ENCODE results near the gene DYNLL1.
"Not testable (repeated sequence)": the region's sequence is repeated elsewhere in the genome, so short reads cannot be mapped to it uniquely, and the experiment has no call there.

The DYNLL1 gene

GRCh38 chr12:120479458-120479857 lies 16.5 kb upstream of the DYNLL1 start:
- no peak for DNase-seq
- H3K4me1 ChIP-seq: peaks cover 0 to 4% (median 0%) of the 10 kb centered on the region in 4 donors
- no peak overlapping the region for H3K4me3 ChIP-seq
- TF ChIP-seq CTCF (IDR thresholded peaks at IDR 0.05): no peak
- no peak overlapping the region for H3K27ac ChIP-seq
- H3K27me3 ChIP-seq: no peaks in the 10 kb centered on the region
- intact Hi-C loops (cut with DNase I; ENCODE audit: low total_unique reads): no loop called here
- no peaks in the 10 kb centered on the region for H3K9me3 ChIP-seq
- H3K36me3 ChIP-seq: peaks cover 0 to 13% (median 0%) of the 10 kb centered on the region in 3 donors

- Histone ChIP-seq H3K27ac (no peak overlapping the region), H3K36me3 (peaks cover 0 to 13% (median 0%) of the 10 kb centered on the region in 3 donors)
These were observed 15.7 kb upstream of the DYNLL1 start for GRCh38 chr12:120480211-120480610.

DNA sequence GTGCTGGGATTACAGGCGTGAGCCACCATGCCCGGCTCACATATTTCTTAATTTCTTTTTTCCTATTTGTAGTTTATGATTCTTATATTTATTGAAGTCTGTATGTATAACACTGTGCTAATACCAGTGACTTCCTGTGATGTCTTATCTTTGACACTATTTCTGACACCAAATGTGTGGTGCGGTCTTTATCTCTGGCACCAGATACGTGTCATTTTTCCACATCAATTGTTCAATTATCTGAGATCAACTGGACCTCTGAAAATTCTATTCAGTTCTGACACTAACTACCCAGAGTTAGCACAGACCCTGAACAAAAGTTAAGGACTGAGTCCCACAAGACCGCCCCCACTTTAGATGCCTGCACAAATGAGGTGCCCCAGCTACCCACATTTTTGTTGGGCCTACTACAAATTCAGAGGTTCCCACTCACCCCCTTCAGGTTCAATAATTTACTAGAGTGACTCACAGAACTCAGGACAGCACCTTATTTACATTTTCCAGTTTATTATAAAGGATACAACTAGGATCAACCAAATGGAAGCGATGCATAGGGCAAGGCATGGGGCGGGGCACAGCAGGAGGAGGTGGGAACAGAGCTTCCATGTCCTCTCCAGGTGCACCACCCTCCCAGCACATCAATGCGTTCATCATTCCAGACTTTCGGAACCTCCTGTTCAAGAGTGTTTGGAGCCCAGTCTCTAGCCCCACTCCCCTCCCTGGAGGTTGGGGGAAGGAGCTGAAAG lies 14.7 kb upstream of the DYNLL1 start:
- Histone ChIP-seq H3K27me3 (no peaks in the 10 kb centered on the region), H3K9me3 (no peaks in the 10 kb centered on the region), H3K4me1 (no peaks in the 10 kb centered on the region), H3K36me3 (peaks cover 0 to 13% (median 0%) of the 10 kb centered on the region in 3 donors), H3K27ac (no peak overlapping the region), H3K4me3 (no peak overlapping the region)
- intact Hi-C loops (cut with DNase I; ENCODE audit: low total_unique reads): no loop called here
- DNase-seq: no peak
- no peak for TF ChIP-seq CTCF (IDR thresholded peaks at IDR 0.05)

More at GRCh38 chr12:120480211-120480610, 15.7 kb upstream of the DYNLL1 start:
- Histone ChIP-seq H3K9me3 (no peaks in the 10 kb centered on the region), H3K4me1 (no peaks in the 10 kb centered on the region), H3K27me3 (no peaks in the 10 kb centered on the region), H3K4me3 (no peak overlapping the region)
- no peak for TF ChIP-seq CTCF (IDR thresholded peaks at IDR 0.05)
- intact Hi-C loops (cut with DNase I; ENCODE audit: low total_unique reads): no loop called here
- DNase-seq: no peak

- no peak for DNase-seq
- H3K9me3 ChIP-seq: no peaks in the 10 kb centered on the region
- peaks cover 0 to 17% (median 0%) of the 10 kb centered on the region in 3 donors for H3K36me3 ChIP-seq
- H3K27ac ChIP-seq: no peak overlapping the region
- H3K27me3 ChIP-seq: no peaks in the 10 kb centered on the region
- intact Hi-C loops (cut with DNase I; ENCODE audit: low total_unique reads): no loop called here
- TF ChIP-seq CTCF (IDR thresholded peaks at IDR 0.05): no peak
- no peaks in the 10 kb centered on the region for H3K4me1 ChIP-seq
- H3K4me3 ChIP-seq: no peak overlapping the region
These were observed 12.3 kb upstream of the DYNLL1 start for GRCh38 chr12:120483621-120484020.

DNA sequence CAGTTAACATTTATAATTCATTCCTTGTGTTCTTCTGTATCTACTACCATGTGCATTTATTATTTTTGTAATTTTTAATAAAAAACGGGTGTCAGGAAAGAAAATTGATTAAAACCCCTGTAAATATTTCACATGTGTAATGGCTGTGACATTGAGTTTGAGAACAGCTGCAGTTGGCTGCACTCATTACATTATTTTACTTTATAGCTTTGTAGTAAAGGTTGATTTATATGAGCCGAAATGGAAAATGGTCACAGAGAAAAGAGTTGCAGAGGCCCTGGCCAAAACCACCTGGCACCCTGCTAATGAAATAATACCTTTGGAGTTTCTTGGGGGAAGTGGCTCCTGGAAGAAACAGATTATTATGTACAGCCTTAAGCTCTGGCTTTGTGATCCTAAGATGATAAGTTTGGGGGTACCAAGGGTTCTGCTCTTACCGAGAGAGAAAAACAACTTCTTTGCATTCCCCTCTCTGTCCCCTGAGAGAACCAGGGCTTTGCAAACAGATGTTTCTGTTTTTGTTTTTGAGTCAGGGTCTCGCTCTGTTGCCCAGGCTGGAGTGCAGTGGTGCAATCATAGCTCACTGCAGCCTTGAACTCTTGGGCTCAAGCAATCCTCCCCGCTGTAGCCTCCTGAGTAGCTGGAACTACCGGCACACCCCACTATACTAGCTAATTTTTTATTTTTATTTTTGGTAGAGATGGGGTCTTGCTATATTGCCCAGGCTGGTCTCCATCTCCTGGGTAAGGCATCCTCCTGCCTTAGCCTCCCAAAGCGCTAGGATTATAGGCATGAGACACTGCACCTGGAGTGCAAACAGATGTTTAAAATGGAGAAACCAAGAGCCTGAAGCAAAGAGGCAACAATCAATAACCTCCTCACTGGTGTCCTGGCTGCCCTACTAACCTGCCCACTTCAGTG lies 9.7 kb upstream of the DYNLL1 start:
- intact Hi-C loops (cut with DNase I; ENCODE audit: low total_unique reads): no loop called here
- H3K9me3 ChIP-seq: no peaks in the 10 kb centered on the region
- no peak overlapping the region for H3K27ac ChIP-seq
- no peak overlapping the region for H3K4me3 ChIP-seq
- H3K27me3 ChIP-seq: no peaks in the 10 kb centered on the region
- no peak for DNase-seq
- H3K36me3 ChIP-seq: peaks cover 0 to 30% (median 0%) of the 10 kb centered on the region in 3 donors
- no peaks in the 10 kb centered on the region for H3K4me1 ChIP-seq
- TF ChIP-seq CTCF (IDR thresholded peaks at IDR 0.05): no peak

DNA sequence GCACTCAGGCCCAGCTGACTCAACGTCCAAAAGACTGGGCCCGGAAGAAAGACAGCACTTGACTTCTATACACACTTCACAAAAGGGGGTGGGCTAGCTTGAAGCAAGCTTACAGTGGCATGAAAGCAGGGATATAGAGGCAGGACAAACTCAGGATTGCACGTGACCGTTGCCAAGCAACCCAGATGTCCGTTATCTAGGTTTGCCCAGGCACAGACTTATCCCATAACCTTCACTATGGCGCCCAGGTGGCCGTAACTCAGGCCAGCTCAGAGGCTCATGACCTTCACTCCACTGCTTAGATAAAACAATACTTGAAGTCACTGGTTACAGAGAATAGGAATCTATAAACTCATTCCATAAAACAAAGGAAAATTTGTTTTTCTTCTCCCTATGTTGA lies 8.4 kb upstream of the DYNLL1 start:
- H3K9me3 ChIP-seq; DNase-seq; intact Hi-C loops (cut with DNase I; ENCODE audit: low total_unique reads); H3K27me3 ChIP-seq; H3K27ac ChIP-seq; H3K4me3 ChIP-seq; H3K4me1 ChIP-seq: not testable (repeated sequence)
- H3K36me3 ChIP-seq: peaks cover 0 to 24% (median 0%) of the 10 kb centered on the region in 3 donors

Data from tibial artery (tissue), 4 donors.